ENCODE measurements around the gene TRIB2. TPM values are rescaled to one million over a fixed set of nuclear protein-coding genes. Genes with fewer than 3 reads are reported as not detected.

The TRIB2 gene
- total and polyA plus RNA-seq, 2 donors (not counting 3 experiments of a cell fraction or from before 2014, with no cell fraction given) = 15.8 to 20.5 TPM

- H3K9me1 ChIP-seq (replicated peaks; ENCODE audit: control insufficient read depth, extremely low read depth, insufficient read depth, low read length) = no peaks in the 10 kb centered on the region
- BruUV-seq (replicated peaks) = no TSS peak
- H3K9ac ChIP-seq (replicated peaks; ENCODE audit: extremely low read depth, insufficient read depth, low read length) = no peak overlapping the region
- H3K27me3 ChIP-seq (ENCODE audit: control insufficient read depth in 2 of 2, insufficient read depth in 2 of 2, low read length in 2 of 2) = no peaks in the 10 kb centered on the region
- ChIA-PET POLR2A (no interaction called here), CTCF (interaction anchor here (0.6 to 1.3 kb wide), 2 partner anchors 12 to 58 kb away, joined by 3 to 4 read pairs; no protein-coding TSS in a partner anchor)
- no peaks in the 10 kb centered on the region for H4K20me1 ChIP-seq (replicated peaks; ENCODE audit: control insufficient read depth, extremely low read depth, insufficient read depth, low read length)
- intact Hi-C loops (cut with micrococcal nuclease) (no loop called here), dilution Hi-C loops (cut with MboI; ENCODE audit: extremely low pct_ligation_motif_present, low sequenced_read_pairs) (no loop called here)
- H3K79me2 ChIP-seq (ENCODE audit: control insufficient read depth, insufficient read depth, low read length) = no peaks in the 10 kb centered on the region
- FAIRE-seq (no peak), DNase-seq (ENCODE audit: low read depth, low spot score) (no peak)
- no peaks in the 10 kb centered on the region for H3K9me3 ChIP-seq (replicated peaks; ENCODE audit: control insufficient read depth, insufficient read depth, low read length)
- H3K4me3 ChIP-seq (replicated peaks in 1 of 3; ENCODE audit: insufficient read depth in 1 of 3, low read depth in 1 of 3, low read length in 3 of 3) = no peak overlapping the region
- no peaks in the 10 kb centered on the region for H3K4me1 ChIP-seq (ENCODE audit: control insufficient read depth, extremely low read depth, insufficient read depth, low read length)
- no peak overlapping the region for H3K27ac ChIP-seq (ENCODE audit: insufficient read depth, low read depth, low read length)
- no peak overlapping the region for H2AFZ ChIP-seq (ENCODE audit: low read depth, low read length)
- no peak overlapping the region for H3K4me2 ChIP-seq (ENCODE audit: insufficient read depth, low read length)
- no peaks in the 10 kb centered on the region for H3K36me3 ChIP-seq (ENCODE audit: control insufficient read depth in 2 of 2, extremely low read depth in 1 of 2, insufficient read depth in 2 of 2, low read length in 2 of 2)
- TF ChIP-seq MYC (IDR thresholded peaks at IDR 0.05; ENCODE audit: low read depth, low read length) = no peak
- TF ChIP-seq MAX (IDR thresholded peaks at IDR 0.05; ENCODE audit: insufficient read depth, insufficient read length) = no peak
- no peak for TF ChIP-seq EZH2 (IDR thresholded peaks at IDR 0.05; ENCODE audit: borderline replicate concordance, low read depth, low read length, severe bottlenecking)
- TF ChIP-seq GATA2 (IDR thresholded peaks at IDR 0.05; ENCODE audit: insufficient read depth, insufficient read length, low read depth, low read length) = no peak
- TF ChIP-seq POLR2AphosphoS5 (IDR thresholded peaks at IDR 0.05; ENCODE audit: insufficient read depth, low read depth, low read length) = no peak
- no peak for TF ChIP-seq POLR2A (IDR thresholded peaks at IDR 0.05; ENCODE audit: low read depth, low read length)
- TF ChIP-seq FOS (IDR thresholded peaks at IDR 0.05; ENCODE audit: borderline replicate concordance, insufficient read depth, low read length) = no peak
- no peak for TF ChIP-seq JUN (IDR thresholded peaks at IDR 0.05; ENCODE audit: borderline replicate concordance, insufficient read depth, insufficient read length, low read depth)
- TF ChIP-seq CTCF (IDR thresholded peaks at IDR 0.05; ENCODE audit: extremely low read depth in 1 of 2, insufficient read depth in 1 of 2, low read depth in 1 of 2, low read length in 2 of 2) = no peak
Measured at GRCh38 chr2:12776521-12776961, 59.8 kb downstream of the TRIB2 start.
